GM12878 (cell line): ENCODE results near the gene CHMP4A. TPM values are rescaled to one million over a fixed set of nuclear protein-coding genes. Genes with fewer than 3 reads are reported as not detected.

Experiments
- ATAC-seq: fragments of 200-7000 bp; cut with Tn5 transposase; 3 replicates; pipeline ENCODE4 v1.9.1; 2020; ENCODE audit warnings: mild to moderate bottlenecking, moderate library complexity
- BruUV-seq: library from RNA; stranded (reverse); fragments of 400-500 nt; replicated peaks from 2 replicates; lab custom pipeline; 2021; lab: Mats Ljungman, UMichigan
- CTCF ChIA-PET: fragments of 300-600 bp; sonication (Branson Sonifier 250); formaldehyde crosslinking; extraction: SDS; loops from one replicate; lab custom pipeline; 2021; ENCODE audit warnings: inconsistent platforms; lab: Yijun Ruan, JAX
- POLR2A ChIA-PET: fragments of 350-600 bp; formaldehyde crosslinking; extraction: SDS; loops from one replicate; lab custom pipeline; 2021; ENCODE audit warnings: inconsistent platforms; lab: Charles Lee
- RAD21 ChIA-PET: fragments of 300-600 bp; sonication (Branson Sonifier 250); formaldehyde crosslinking; loops from one replicate; lab custom pipeline; 2023; ENCODE audit warnings: antibody characterized with exemption; ENCODE audit not compliant: unreplicated experiment; lab: Charles Lee
- SMC1A ChIA-PET: fragments of 300-600 bp; sonication (Branson Sonifier 250); formaldehyde crosslinking; loops from one replicate; lab custom pipeline; 2023; ENCODE audit not compliant: unreplicated experiment, uncharacterized antibody; lab: Charles Lee
- DNase-seq: peaks from one replicate; pipeline ENCODE4 v3.0.0-alpha.2; 2011; ENCODE audit warnings: low read depth, low spot score
- FAIRE-seq: peaks from 3 replicates; lab custom pipeline; 2011; peaks lifted over from hg19 to GRCh38; lab: Jason Lieb, UNC
- H2AFZ ChIP-seq: 2 replicates; pipeline ENCODE4 v1.6.0; 2011; ENCODE audit warnings: low read depth, low read length, control low read depth; ENCODE audit not compliant: control insufficient read depth
- H3K27ac ChIP-seq: 2 replicates; pipeline ENCODE4 v1.5.1; 2011; ENCODE audit warnings: control low read depth; ENCODE audit not compliant: control insufficient read depth, insufficient read depth
- H3K27me3 ChIP-seq, 2 experiments: replicated peaks in 1 of 2; 2 replicates each; pipeline versions ENCODE4 v1.6.0 to v1.6.1; 2011; ENCODE audit warnings: low read length in 1 of 2; ENCODE audit not compliant: control insufficient read depth in 2 of 2, insufficient read depth in 2 of 2
- H3K36me3 ChIP-seq, 2 experiments: 2 replicates each; pipeline ENCODE4 v1.5.1; 2011; ENCODE audit warnings: low read length in 1 of 2; ENCODE audit not compliant: control insufficient read depth in 2 of 2, insufficient read depth in 2 of 2
- H3K4me1 ChIP-seq: 2 replicates; pipeline ENCODE4 v1.6.1; 2011; ENCODE audit warnings: mild to moderate bottlenecking, low read length, moderate library complexity, mixed read lengths; ENCODE audit not compliant: control insufficient read depth, insufficient read depth
- H3K4me2 ChIP-seq: 2 replicates; pipeline ENCODE4 v1.6.0; 2011; ENCODE audit warnings: control low read depth; ENCODE audit not compliant: control insufficient read depth, insufficient read depth
- H3K4me3 ChIP-seq: fragments of 200-600 bp; sonication (generic); 2 replicates; pipeline ENCODE4 v1.5.1; 2016
- H3K79me2 ChIP-seq: 2 replicates; pipeline ENCODE4 v1.6.0; 2011; ENCODE audit warnings: low read length; ENCODE audit not compliant: control insufficient read depth, insufficient read depth
- H3K9ac ChIP-seq: 2 replicates; pipeline ENCODE4 v1.8.0; 2011; ENCODE audit warnings: low read length, control low read depth, mixed read lengths; ENCODE audit not compliant: control insufficient read depth, insufficient read depth
- H3K9me3 ChIP-seq: replicated peaks from 3 replicates; pipeline ENCODE4 v1.5.1; 2011; ENCODE audit warnings: mild to moderate bottlenecking, low read length; ENCODE audit not compliant: control insufficient read depth, insufficient read depth
- H4K20me1 ChIP-seq: 2 replicates; pipeline ENCODE4 v1.6.0; 2011; ENCODE audit not compliant: control insufficient read depth, insufficient read depth
- CHD1 ChIP-seq: IDR thresholded peaks from 2 replicates; pipeline ENCODE4 v1.6.1; 2012; ENCODE audit warnings: low read depth, low read length, improper control_type of control experiment
- EP300 ChIP-seq, 2 experiments: fragments of 150-350 bp in 1 of 2; IDR thresholded peaks; 2 replicates each; pipeline ENCODE4 v1.6.1; 2011 to 2012; ENCODE audit warnings: low read depth in 2 of 2, low read length in 2 of 2, borderline replicate concordance in 1 of 2, improper control_type of control experiment in 1 of 2, inconsistent platforms in 1 of 2; ENCODE audit not compliant: control insufficient read depth in 1 of 2
- KDM1A ChIP-seq: fragments of 200-600 bp; sonication (generic); IDR thresholded peaks from 2 replicates; pipeline ENCODE4 v1.6.1; 2016; ENCODE audit warnings: borderline replicate concordance
- MLLT1 ChIP-seq: fragments of 450-650 bp; IDR thresholded peaks from 2 replicates; pipeline ENCODE4 v1.6.1; 2016; ENCODE audit warnings: mild to moderate bottlenecking
- MXI1 ChIP-seq: fragments of 150-350 bp; IDR thresholded peaks from 2 replicates; pipeline ENCODE4 v1.6.1; 2011; ENCODE audit warnings: low read depth, mild to moderate bottlenecking, inconsistent platforms, low read length, improper control_type of control experiment
- PML ChIP-seq: IDR thresholded peaks from 2 replicates; pipeline ENCODE4 v1.6.1; 2012; ENCODE audit warnings: low read length, inconsistent platforms
- RUNX3 ChIP-seq: IDR thresholded peaks from 2 replicates; pipeline ENCODE4 v1.6.1; 2012; ENCODE audit warnings: low read length, inconsistent platforms
- SMAD1 ChIP-seq: fragments of 450-650 bp; IDR thresholded peaks from 2 replicates; pipeline ENCODE4 v1.6.1; 2018; ENCODE audit warnings: mild to moderate bottlenecking, low read depth; ENCODE audit not compliant: partially characterized antibody
- YY1 ChIP-seq: IDR thresholded peaks from 2 replicates; pipeline ENCODE4 v1.6.1; 2011; ENCODE audit warnings: low read depth, mild to moderate bottlenecking, low read length
- WGBS: methylation state at CpG from one replicate; pipeline ENCODE4 v1.1.6; 2016; ENCODE audit warnings: low lambda C conversion rate; ENCODE audit not compliant: insufficient replicate concordance, insufficient coverage; ENCODE audit errors: missing lambda C conversion rate; 5-methylcytosine and 5-hydroxymethylcytosine counted together
- in situ Hi-C: fragments of 300-500 bp; cut with MboI; formaldehyde crosslinking; loops from 9 replicates; pipeline ENCODE4 v1.14.3; 2018; ENCODE audit warnings: mixed read lengths
- intact Hi-C: fragments of 100-400 bp; cut with micrococcal nuclease; formaldehyde crosslinking; loops from one replicate; pipeline ENCODE4 v1.14.2; 2022; ENCODE audit not compliant: unreplicated experiment
- polyA plus RNA-seq, 11 experiments: library from polyadenylated mRNA; depleted of rRNA in 4 of 11; unstranded in 6 of 11; stranded (reverse) in 5 of 11; fragments of >200 nt; fragmentation: Nextera tagmentation in 4 of 11; fragmentation: Illumina TruSeq in 1 of 11; extraction: Ambion mirVana in 4 of 11; extraction: Trizol in 1 of 11; gene quantifications; 1 replicate in 1 of 11; 2 replicates in 10 of 11; pipeline versions ENCODE4 v1.2.1 to v1.2.3, GENCODE V29; 2011 to 2016; ENCODE audit warnings: inconsistent platforms in 2 of 11, missing spikeins in 2 of 11, low read depth in 1 of 11
- total RNA-seq, 4 experiments: library from RNA; depleted of rRNA in 3 of 4; stranded (reverse); fragments of >200 nt in 3 of 4; fragmentation: Illumina TruSeq in 1 of 4; extraction: Trizol in 1 of 4; gene quantifications; 2 replicates each; pipeline versions ENCODE4 v1.2.1 to v1.2.3, GENCODE V29; 2013 to 2021
- TF ChIP-seq, protein P1 (sequence below): IDR thresholded peaks from 2 replicates; pipeline ENCODE4 v1.6.1; 2012; ENCODE audit warnings: low read length, inconsistent platforms

The CHMP4A gene
- total and polyA plus RNA-seq, 10 of the 15 experiments (the other 5 are each of a cell fraction or from before 2014, with no cell fraction given): 35.5 to 151 (median 84.7) TPM

DNA sequence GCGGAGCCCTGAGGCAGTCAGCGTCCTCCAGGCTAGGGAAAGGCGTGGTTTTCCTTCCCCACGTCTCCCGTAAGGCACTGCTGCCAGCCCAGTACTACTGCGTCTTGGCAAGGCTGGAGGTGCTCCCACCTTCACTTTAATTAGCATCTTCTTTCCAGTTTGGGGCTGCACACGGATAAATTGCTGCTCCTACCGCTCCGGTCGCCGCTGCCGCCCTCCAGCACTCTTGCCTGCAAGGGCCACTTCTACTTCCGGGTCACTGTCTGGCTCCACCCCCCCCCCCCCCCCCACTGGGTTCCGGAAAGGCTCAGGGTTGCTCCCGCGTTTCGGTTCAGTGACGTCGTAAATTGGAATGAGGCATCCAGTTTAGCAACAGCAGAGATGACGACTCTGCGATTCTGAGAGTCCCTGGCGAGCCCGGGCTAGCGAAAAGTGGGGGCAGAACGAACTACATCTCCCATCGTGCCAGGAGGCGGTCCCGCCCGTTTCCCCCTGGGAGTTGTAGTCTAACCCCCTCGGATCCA, 18.9 kb upstream of the CHMP4A start, which contains the start of gene NEDD8 (continued):
- TF ChIP-seq YY1 (peak; percentile 69), PML (0 out of 2 replicates have a peak, but pooled peaks have one; percentile 5)

- TSS peak; percentile 79 for BruUV-seq
- peak overlapping the region; percentile 92 for H3K9ac ChIP-seq
- intact Hi-C loops (loop anchor here (1.0 kb wide), 2 partner anchors 11 to 18 kb away; partner anchors contain the start of genes CHMP4A and TINF2), in situ Hi-C loops (no loop called here)
- ATAC-seq: peak; percentile 34
- no peaks in the 10 kb centered on the region for H3K9me3 ChIP-seq
- H2AFZ ChIP-seq: peak overlapping the region; percentile 91
- 0 out of 2 replicates have a peak, but pooled peaks have one; percentile 64 for TF ChIP-seq MLLT1
- no peak for TF ChIP-seq CHD1
- no peak for TF ChIP-seq SMAD1
- TF ChIP-seq, protein P1, sequence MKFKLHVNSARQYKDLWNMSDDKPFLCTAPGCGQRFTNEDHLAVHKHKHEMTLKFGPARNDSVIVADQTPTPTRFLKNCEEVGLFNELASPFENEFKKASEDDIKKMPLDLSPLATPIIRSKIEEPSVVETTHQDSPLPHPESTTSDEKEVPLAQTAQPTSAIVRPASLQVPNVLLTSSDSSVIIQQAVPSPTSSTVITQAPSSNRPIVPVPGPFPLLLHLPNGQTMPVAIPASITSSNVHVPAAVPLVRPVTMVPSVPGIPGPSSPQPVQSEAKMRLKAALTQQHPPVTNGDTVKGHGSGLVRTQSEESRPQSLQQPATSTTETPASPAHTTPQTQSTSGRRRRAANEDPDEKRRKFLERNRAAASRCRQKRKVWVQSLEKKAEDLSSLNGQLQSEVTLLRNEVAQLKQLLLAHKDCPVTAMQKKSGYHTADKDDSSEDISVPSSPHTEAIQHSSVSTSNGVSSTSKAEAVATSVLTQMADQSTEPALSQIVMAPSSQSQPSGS: no peak
- 0 out of 2 replicates have a peak, but pooled peaks have one; percentile 7 for TF ChIP-seq MXI1
- no peak for TF ChIP-seq EP300 (IDR thresholded peaks at IDR 0.05; ENCODE audit: borderline replicate concordance in 1 of 2, control insufficient read depth in 1 of 2, low read depth in 2 of 2, low read length in 2 of 2)
- no peak for TF ChIP-seq KDM1A
- no peak for TF ChIP-seq RUNX3
- H3K79me2 ChIP-seq: peaks cover 36% of the 10 kb centered on the region
- no peak for DNase-seq
- peaks cover 0 to 18% of the 10 kb centered on the region in 2 experiments; a peak in 2 of 4 replicates for H3K36me3 ChIP-seq
- POLR2A ChIA-PET: interaction anchor here (0.5 to 1.9 kb wide), 7 partner anchors 16 to 714 kb away, joined by 3 to 9 read pairs (median 5); partner anchors contain the start of gene CHMP4A
- H3K27me3 ChIP-seq: no peaks in the 10 kb centered on the region
- peak overlapping the region; percentile 87 for H3K4me3 ChIP-seq
- peak overlapping the region; percentile 84 for H3K27ac ChIP-seq
- 16% methylated on average over 23 of the region's 23 CpGs for WGBS
- RAD21 ChIA-PET: interaction anchor here (0.7 to 2.1 kb wide), 2 partner anchors 11 to 70 kb away, joined by 3 to 11 read pairs; partner anchors contain the start of genes IRF9 and TINF2
- H4K20me1 ChIP-seq: no peaks in the 10 kb centered on the region
- SMC1A ChIA-PET: interaction anchor here (0.5 to 1.3 kb wide), 3 partner anchors 11 to 28 kb away, joined by 3 to 5 read pairs (median 4); partner anchors contain the start of gene TINF2
- FAIRE-seq: no peak
- CTCF ChIA-PET: interaction anchor here (0.6 to 1.0 kb wide), 3 partner anchors 11 to 66 kb away, joined by 3 read pairs; partner anchors contain the start of gene TINF2
- H3K4me2 ChIP-seq: peak overlapping the region; percentile 97
- peaks cover 14% of the 10 kb centered on the region for H3K4me1 ChIP-seq
These were observed 18.2 kb upstream of the CHMP4A start for GRCh38 chr14:24231263-24232120.
